GM19438 (cell line): ENCODE data around the gene ZNF207.
"Not testable (repeated sequence)": the region's sequence is repeated elsewhere in the genome, so short reads cannot be mapped to it uniquely, and the experiment has no call there.

Experiments used
- ATAC-seq: cut with Tn5 transposase; IDR thresholded peaks from one replicate; pipeline ENCODE4 v1.9.1; 2021; ENCODE audit warnings: low read depth; ENCODE audit not compliant: unreplicated experiment

Gene ZNF207

DNA sequence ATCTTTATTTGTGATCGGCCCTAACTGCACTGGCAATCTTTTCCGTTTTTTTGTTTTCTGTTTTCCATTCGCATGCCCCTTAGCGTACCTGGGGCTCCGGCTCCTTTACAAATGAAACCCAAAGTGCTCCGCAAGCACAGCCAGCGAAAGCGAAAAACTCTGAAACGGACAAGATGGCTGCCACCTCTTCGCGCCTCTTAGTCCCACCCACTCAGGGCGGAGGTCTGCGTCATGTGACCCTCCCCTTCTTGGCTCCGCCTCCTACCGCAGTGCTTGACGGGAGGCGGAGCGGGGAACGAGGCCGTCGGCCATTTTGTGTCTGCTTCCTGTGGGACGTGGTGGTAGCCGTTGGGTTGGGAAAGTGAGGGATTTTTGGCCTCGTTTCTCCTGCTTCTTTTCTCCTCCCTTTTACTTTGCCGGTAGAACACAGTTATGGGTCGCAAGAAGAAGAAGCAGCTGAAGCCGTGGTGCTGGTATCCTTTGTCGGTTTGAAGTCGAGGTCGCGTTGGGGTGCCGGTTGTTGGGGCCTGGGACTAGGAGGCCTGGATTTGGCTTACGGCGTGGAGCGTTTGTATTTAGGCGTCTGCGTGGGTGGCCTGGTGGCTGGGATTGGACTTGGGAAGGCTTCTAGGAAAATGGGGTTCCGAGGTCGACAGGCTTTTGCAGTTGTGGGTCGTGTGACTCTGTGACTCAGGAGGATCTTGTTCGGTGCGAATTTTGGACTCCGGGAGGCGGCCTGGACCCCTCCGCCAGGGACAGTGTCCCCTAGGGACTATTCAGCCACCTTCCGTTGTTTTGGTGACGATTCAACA lies at the start of gene ZNF207:
ZNF207 (plus strand) TSS at position 304 of the 812 bp plus-strand sequence; CDS start at position 433, 129 bp downstream.
- peak; percentile 88 for ATAC-seq

DNA sequence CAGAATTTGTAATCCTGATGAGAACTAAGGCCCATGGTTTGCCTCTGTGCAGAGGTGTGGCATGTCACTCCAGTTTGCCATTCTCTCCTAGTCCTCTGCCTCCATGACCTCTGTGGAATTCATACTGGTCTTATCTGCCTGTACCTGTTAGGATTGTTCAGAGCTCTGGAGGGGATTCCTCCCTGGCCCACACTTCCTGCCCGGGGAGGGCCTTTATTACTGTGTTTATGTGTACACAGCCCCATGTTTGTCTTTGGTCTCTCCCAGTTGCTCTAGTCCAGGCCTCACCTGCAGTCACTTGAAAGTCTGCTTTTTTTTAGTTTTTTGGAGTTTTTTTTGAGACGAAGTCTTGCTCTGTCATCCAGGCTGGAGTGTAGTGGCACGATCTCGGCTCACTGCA lies 47.9 kb upstream of the ZNF207 start:
- no peak for ATAC-seq

DNA sequence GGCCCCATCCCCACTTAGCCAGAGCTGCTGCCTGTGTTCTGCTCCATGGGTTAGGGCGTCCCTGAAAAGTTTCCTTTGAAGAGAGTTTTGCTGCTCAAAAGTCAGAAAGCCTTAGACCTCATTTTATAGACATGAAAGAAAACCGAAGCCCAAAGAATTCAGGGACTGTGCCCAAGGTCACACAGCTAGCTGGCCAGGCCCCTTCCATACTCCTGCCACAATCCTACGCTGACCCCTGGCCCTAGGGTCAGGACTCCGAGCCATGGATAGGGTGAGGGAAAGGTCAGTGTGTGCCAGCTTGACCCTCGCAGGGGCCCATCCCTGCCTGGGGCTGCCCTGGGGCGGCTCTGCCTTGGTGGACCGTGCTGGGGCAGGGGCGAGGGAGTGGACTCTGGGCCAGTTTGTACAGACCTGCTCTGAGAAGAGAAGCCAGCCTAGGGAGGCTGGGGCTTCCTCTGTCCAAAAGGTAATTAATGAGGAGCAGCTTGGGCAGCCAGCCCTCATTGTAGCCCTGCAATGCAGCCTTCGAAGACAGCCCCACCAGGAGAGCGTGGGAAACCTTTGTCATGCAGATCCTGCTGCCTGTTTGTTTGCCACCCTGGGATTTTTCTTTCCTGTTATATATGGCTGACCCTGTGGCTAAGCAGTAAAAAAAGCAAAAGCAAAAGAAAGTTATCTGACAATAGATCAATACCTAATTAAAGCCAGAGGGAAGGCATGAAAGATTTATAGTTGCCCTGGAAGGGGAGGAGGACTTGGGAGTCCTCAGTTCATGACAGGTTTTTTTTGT lies 46.9 kb upstream of the ZNF207 start:
- no peak for ATAC-seq

DNA sequence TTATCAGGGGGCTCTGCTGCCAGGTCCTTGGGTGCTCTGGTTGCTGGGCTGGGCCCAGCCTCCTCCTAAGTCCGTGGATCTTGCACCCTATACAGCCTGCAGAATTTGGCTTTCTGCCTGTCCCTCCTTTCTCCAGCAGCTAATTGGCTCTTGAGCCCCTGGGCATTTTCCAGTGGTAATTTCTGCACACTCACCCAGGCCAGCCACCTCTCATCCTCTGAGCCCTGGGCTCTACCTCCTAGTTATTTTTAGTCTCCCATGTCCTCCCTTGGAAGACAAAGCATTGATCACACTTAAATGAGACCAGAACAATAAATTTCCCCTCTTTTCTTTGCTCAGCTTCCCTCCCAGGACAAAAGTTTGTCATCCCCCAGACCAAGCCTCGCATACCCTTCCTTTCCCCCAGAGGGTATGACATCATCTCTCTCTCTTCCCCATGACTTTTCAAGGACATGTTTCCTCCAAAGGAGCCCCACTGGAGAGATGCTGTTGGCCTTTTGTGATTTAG lies 46.1 kb upstream of the ZNF207 start:
- no peak for ATAC-seq

DNA sequence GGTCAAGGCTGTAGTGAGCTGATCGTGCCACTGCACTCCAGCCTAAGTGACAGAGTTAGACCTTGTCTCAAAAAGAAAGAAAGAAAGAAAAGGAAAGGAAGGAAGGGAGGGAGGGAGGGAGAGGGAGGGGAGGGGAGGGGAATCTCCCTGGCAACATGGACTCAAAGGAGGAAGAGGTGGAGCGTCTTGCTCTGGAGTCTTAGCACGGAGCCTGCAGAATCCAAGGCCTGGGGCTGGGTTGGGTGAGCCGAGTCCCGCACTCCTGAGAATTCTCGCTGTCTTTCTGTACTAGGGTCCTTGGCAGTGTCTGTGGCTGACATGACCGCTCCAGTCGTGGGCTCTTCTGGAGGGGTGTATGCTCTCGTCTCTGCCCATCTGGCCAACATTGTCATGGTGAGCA lies 44.9 kb upstream of the ZNF207 start:
- ATAC-seq = no peak

DNA sequence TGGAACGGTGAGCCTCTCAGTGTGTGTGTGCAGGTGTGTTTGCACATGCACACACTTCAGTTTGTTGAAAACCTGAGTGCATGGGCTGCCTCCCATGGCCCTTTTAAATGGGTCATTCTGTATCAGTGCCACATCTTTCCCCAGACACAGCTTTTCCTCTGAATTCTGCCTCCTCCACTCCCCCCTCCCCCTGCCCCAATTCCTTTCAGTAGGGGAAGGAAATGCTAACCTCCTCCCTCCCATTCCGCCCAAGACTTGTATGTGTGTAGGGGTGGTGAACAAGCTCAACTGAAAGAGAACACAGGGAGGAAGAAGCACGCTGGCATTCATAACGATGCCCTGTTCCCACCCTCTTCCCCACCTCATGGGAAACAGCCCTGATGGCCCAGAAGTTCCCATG lies 42.3 kb upstream of the ZNF207 start:
- no peak for ATAC-seq

DNA sequence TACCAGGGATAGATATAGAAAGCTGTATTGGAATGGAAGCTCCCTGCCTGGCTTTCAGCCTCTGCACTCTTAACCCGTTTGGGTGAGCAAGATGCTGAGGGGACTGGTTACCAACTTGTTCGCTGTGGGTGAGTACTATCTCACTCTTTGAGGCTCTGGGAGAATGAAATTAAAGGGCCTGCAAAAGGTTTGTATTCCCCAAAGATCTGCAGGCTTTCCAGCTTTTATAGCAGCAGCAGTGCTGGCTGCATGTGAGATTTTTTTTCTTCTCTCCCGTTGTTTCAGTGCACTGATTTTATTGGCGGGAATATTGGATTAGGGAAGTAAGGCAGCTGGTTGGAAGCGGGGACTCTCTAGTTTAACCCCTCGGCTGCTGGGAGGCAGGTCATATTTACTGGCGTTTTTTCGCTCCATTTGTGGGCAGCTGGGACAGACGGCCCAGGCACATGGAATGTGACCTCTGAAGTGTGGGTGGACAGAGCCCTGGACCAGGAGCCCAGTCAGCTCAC lies 38.9 kb upstream of the ZNF207 start:
- ATAC-seq = no peak

DNA sequence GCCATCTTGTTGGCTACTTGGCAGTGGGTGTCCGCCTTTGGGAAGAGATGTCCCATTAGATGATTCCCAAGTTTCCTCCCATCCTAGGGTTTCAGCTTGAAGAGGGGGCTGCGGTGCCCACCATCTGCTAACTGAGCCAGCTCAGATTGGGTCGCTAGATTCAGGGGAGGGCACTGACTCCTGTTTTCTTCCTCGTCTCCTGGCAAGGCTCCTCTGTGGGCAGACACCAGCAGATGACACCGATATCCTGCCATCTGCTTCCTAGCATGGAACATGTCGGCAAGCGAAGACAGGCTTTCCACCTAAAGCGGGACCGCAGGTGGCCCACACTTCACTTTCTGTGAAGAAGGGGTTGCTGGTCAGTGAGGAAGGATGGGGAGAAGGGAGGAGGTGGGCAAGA lies 35.3 kb upstream of the ZNF207 start:
- no peak for ATAC-seq

DNA sequence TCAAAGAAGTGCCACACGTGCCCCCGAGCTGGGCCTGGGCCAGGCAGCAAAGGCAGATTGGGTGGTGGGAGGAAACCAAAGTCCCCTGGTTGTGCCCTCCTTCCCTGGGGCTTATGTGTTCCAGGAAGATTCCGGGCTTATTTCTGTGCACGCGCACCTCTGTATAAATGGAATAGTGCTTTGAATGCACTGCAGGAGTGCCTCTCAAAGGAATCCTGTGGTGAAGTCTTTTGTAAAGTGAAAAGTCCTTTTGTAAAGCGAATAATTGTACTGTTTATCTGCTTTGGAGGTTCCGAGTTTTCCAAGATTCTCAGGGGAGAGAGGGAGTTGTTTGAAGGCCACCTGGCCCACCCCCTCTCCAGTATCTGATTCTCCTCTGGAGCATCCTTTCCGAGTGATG lies 34.8 kb upstream of the ZNF207 start:
- ATAC-seq = no peak

DNA sequence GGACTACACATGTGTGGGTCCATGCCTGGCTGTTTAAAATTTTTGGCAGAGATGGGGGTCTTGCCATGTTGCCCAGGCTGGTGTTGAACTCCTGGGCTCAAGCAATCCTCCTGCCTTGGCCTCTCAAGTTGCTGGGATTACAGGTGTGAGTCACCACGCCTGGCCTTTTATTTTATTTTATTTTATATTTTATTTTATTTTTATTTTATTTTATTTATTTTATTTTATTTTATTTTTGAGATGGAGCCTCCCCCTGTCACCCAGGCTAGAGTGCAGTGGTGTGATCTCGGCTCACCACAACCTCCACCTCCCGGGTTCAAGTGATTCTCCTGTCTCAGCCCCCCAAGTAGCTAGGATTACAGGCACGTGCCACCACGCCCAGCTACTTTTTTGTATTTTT lies 33.3 kb upstream of the ZNF207 start:
- ATAC-seq = not testable (repeated sequence)

DNA sequence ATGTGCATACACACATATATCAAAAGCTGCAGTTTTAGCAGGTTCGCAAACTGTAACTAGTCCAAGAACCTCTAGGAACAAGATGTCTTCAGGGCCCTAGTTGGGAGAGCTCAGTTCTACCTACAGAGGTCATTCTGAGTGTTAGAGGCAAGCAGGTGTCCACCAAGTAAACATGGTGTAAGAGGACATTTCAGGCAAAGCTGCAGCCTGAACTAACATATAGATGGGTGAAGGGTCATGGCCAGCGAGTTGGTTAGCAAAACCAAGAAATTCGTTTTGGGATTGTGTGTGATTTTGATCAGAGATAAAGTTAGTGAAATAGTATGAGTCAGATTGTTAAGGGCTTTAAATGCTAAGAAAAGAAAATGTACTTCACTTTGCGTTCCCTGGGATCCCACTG lies 32.6 kb upstream of the ZNF207 start:
- no peak for ATAC-seq

DNA sequence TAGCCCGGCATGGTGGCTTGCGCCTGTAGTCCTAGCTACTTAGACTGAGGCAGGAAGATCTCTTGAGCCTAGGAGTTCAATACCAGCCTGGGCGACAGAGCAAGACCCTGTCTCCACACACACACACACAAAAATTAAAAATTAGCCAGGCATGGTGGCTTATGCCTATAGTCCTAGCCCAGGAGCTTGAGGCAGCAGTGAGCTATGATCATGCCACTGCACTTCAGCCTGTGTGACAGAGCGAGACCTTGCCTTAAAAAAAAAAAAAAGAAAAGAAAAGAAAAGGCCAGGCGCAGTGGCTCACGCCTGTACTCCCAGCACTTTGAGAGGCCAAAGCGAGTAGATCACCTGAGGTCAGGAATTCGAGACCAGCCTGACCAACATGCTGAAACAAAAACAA lies 31.9 kb upstream of the ZNF207 start:
- no peak for ATAC-seq

DNA sequence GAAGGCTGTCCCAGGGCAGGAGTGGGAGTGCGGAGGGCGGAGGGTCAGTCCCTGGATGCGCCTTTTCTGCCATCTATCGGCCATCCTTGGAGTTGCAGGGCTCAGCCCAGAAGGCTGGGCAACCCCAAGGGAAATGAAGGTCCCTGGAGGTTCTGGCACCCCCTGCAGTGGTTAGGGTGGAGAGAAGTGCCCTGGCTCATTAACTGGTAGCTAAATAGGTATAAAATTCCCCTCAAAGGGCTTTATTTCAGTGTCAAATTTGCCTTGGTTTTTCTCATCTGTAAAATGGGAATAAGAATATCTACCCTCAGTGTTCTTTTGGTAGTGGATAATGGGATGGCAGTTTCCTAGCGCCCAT lies 30.4 kb upstream of the ZNF207 start:
- ATAC-seq = no peak

DNA sequence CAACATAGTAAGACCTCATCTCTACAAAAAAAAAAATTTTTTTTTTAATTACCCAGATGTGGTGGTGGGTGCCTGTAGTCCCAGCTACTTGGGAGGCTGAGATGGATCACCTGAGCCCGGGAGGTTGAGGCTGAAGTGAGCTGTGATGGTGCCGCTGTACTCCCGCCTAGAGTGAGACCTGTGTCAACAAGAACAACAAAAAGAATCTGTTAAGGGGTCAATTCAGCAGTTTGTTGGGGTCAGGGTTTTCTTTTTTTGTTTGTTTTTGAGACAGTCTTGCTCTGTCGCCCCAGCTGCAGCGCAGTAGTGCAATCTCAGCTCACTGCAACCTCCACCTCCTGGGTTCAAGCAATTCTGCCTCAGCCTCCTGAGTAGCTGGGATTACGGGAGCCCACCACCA lies 29.9 kb upstream of the ZNF207 start:
- ATAC-seq = not testable (repeated sequence)

DNA sequence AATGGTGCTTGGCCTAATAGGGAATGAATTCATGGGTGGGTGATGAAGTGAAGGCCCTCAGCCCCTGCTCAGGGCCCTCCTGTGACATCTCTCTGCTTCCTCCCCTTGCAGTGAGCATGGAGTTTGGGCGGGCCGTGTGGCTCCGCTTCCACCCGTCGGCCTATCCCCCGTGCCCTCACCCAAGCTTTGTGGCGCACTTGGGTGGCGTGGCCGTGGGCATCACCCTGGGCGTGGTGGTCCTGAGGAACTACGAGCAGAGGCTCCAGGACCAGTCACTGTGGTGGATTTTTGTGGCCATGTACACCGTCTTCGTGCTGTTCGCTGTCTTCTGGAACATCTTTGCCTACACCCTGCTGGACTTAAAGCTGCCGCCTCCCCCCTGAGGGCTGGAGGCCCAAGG lies 29.1 kb upstream of the ZNF207 start:
- ATAC-seq = no peak

DNA sequence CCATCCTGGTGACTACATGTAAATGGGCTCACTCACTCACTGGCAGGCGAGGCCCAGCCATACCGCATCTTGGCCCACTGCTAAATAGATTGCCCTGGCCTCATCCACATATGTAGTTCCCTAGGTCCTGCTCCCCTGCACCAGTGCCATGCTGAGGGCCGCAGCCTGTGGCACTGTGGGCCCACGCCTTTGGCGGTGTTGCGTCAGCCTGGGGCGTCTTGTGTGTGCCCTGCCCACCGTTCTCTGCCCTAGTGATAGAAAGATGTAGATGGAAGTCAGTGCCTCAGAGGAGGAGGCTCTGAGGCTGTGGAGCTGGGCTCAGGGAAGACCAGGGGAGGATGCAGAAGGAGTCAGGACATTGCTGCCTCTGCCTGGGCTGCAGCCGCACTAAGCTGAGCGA lies 26.9 kb upstream of the ZNF207 start:
- ATAC-seq = no peak

DNA sequence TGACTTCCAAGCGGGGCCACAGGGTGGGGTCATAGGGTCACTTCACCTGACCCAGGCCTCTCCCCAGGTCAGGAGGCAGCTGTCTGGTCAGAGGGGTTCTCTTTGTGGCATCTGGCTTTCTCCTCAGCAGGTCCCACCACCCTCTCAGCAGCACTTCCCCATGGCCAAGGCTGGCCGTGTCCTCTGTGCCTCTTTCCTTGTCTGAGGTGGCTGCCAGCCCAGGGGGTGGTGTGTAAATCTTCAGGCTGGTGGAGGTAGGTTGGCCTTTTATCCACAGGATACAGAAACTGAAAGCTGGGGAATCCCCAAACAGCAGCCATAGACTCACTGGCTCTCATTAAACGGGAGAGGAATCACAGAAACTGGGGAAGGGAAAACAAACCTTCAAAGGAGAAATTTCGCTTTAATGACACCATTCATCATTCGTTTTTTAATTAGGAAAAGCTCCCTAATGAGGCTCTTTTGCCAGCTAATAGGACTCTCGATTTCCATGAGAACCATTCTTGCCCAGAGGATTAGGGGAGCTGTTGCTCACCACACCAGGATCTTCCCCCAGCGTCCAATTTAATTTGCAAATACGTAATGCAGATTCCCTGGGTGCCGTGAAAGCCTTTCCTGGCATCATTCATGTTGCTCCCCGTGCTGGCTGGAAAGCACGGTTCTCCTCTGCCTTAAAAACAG lies 26.0 kb upstream of the ZNF207 start:
- ATAC-seq = no peak

DNA sequence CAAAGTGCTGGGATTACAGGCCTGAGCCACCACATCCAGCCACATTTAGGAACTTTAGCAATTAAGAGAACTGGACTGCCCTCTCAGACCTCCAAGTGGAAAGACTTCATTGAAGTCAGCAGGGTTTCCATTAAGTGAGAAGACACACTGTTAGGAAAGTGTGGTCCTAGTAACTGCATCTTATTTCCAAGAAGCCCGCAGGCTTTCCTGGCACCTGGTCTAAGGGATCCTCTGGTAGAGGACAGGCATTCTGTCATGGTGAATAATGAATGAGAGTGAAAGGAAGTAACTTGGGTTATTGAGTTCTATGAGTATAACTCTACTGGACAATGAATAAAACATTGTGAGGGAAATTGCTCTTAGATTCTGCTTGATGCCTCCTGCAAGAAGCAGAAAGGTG lies 22.0 kb upstream of the ZNF207 start:
- no peak for ATAC-seq

DNA sequence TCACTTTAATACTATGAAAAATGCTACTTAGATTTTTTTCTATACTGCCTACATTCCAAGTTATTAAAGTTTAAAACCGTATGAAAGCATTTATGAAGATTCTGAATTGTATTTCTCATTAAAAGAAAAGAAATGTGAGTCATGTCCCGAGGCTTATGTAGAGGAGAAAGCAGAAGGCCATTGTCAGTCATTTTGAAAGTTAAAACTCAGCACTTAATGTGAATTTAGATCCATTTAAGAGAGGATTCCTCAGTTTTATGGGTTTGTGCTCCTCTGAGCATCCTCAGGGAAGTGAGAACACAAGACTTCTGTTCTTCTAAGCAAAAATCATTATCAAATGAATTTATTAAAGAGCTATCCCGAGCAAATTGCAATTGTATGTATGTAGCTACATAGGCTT lies 19.8 kb upstream of the ZNF207 start:
- ATAC-seq = no peak

DNA sequence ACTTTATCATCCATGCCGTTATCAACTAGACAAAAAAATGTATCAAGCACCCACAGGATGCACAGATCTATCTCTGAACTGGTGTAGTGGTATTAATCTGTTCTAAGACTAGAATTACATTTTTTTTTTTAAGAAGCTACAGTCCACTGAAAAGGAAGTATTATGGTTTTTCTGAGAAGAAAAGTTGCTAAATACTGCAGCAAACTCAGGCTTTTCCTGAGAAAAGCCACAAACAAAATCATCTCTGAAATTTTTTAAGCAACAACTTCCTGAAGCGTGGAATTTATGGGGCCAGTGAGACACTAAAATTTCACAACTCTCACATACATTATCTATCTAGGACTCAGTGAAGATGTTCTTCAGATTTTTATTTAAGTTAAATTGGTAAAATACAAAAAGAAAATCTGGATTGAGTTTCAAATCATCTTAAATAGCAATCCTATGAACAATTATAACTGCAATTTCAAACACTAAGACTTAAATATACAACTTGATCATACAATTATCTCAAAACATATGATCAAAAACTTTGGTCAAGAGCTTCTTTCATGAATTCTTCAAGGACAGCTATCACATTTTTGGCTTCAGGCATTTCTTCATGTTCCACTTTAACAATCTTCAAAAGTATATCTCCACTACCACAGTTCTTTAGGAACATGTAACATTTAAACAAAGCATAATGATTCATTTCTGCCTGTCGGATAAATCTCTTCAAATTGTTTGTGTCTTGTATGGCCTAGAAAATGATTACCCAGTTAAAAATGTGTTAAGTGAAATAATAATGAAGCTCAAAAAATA lies 18.5 kb upstream of the ZNF207 start:
- ATAC-seq = no peak
